H1 (cell line): ENCODE data around the gene ADARB2. TPM values are rescaled to one million over a fixed set of nuclear protein-coding genes. Genes with fewer than 3 reads are reported as not detected.
A peak's percentile ranks its signal among the peaks of the same experiment; 100 is the strongest.

Experiments used
- CTCF ChIA-PET: fragments of 300-600 bp; sonication (Branson Sonifier 250); formaldehyde crosslinking; loops from one replicate; lab custom pipeline; 2021; ENCODE audit not compliant: partially characterized antibody; lab: Charles Lee
- POLR2A ChIA-PET: fragments of 300-600 bp; sonication (Branson Sonifier 250); formaldehyde crosslinking; loops from one replicate; lab custom pipeline; 2021; ENCODE audit warnings: inconsistent platforms; ENCODE audit not compliant: partially characterized antibody; lab: Charles Lee
- DNase-seq, 2 experiments: peaks; one replicate each; pipeline versions ENCODE4 v3.0.0 to v3.0.0-alpha.2; 2010 to 2022; ENCODE audit warnings: low spot score in 2 of 2, low read depth in 1 of 2, mixed read lengths in 1 of 2
- FAIRE-seq: peaks from 2 replicates; lab custom pipeline; 2011; peaks lifted over from hg19 to GRCh38; lab: Jason Lieb, UNC
- H2AFZ ChIP-seq: 2 replicates; pipeline ENCODE4 v1.8.1; 2012; ENCODE audit warnings: low read length, inconsistent platforms
- H2AK5ac ChIP-seq: 2 replicates; pipeline ENCODE4 v1.6.1; 2013; ENCODE audit warnings: low read depth, low read length
- H2BK120ac ChIP-seq: replicated peaks from 2 replicates; pipeline ENCODE3; 2013; ENCODE audit warnings: low read depth, low read length, inconsistent platforms
- H2BK12ac ChIP-seq: 2 replicates; pipeline ENCODE4 v1.6.1; 2013; ENCODE audit warnings: low read depth, low read length
- H2BK15ac ChIP-seq: 2 replicates; pipeline ENCODE4 v1.6.1; 2013; ENCODE audit warnings: low read length
- H2BK20ac ChIP-seq: 2 replicates; pipeline ENCODE4 v1.6.1; 2013; ENCODE audit warnings: low read length
- H2BK5ac ChIP-seq: 2 replicates; pipeline ENCODE4 v1.6.1; 2013; ENCODE audit warnings: low read depth, low read length
- H3K14ac ChIP-seq: 2 replicates; pipeline ENCODE4 v1.6.1; 2013; ENCODE audit warnings: inconsistent platforms; ENCODE audit not compliant: insufficient read length
- H3K18ac ChIP-seq: 2 replicates; pipeline ENCODE4 v1.6.1; 2013; ENCODE audit warnings: low read length; ENCODE audit errors: extremely low read depth
- H3K23ac ChIP-seq: 2 replicates; pipeline ENCODE4 v1.6.1; 2013; ENCODE audit warnings: inconsistent platforms; ENCODE audit not compliant: insufficient read length
- H3K23me2 ChIP-seq: 2 replicates; pipeline ENCODE4 v1.6.1; 2013; ENCODE audit warnings: low read depth, low read length
- H3K27ac ChIP-seq: 2 replicates; pipeline ENCODE4 v1.6.1; 2011; ENCODE audit warnings: low read depth, low read length, inconsistent platforms
- H3K27me3 ChIP-seq, 4 experiments: replicated peaks in 1 of 4; 1 replicate in 1 of 4; 2 replicates in 3 of 4; pipeline versions ENCODE4 v1.6.1 to v1.8.1; 2011 to 2013; ENCODE audit warnings: low read length in 3 of 4, mild to moderate bottlenecking in 3 of 4, inconsistent platforms in 2 of 4, mixed read lengths in 2 of 4, moderate library complexity in 1 of 4; ENCODE audit not compliant: control insufficient read depth in 3 of 4, insufficient read depth in 3 of 4; ENCODE audit errors: extremely low read depth in 1 of 4
- H3K36me3 ChIP-seq, 4 experiments: 2 replicates each; pipeline versions ENCODE4 v1.6.1 to v1.8.1; 2011 to 2013; ENCODE audit warnings: mild to moderate bottlenecking in 4 of 4, low read length in 3 of 4, moderate library complexity in 2 of 4, control low read depth in 1 of 4, inconsistent platforms in 1 of 4; ENCODE audit not compliant: insufficient read depth in 4 of 4, control insufficient read depth in 2 of 4
- H3K4ac ChIP-seq: replicated peaks from 2 replicates; pipeline ENCODE3; 2013; ENCODE audit warnings: low read length, low read depth, mixed read lengths, inconsistent platforms; ENCODE audit not compliant: insufficient read length
- H3K4me1 ChIP-seq, 4 experiments: replicated peaks in 1 of 4; 1 replicate in 1 of 4; 2 replicates in 3 of 4; pipeline versions ENCODE4 v1.6.1 to v1.8.1; 2011 to 2013; ENCODE audit warnings: low read length in 3 of 4, inconsistent platforms in 2 of 4, mixed read lengths in 1 of 4; ENCODE audit not compliant: insufficient read depth in 4 of 4, control insufficient read depth in 3 of 4
- H3K4me2 ChIP-seq, 2 experiments: 2 replicates each; pipeline versions ENCODE4 v1.6.1 to v1.8.1; 2011 to 2013; ENCODE audit warnings: low read depth in 2 of 2, low read length in 2 of 2, control low read depth in 1 of 2, inconsistent platforms in 1 of 2, mild to moderate bottlenecking in 1 of 2; ENCODE audit not compliant: insufficient read depth in 1 of 2
- H3K4me3 ChIP-seq, 4 experiments: fragments of 200-600, 300-600 bp in 1 of 4; sonication (generic), shearing (Covaris generic), sonication (Bioruptor Twin) in 1 of 4; 2 replicates each; pipeline versions ENCODE4 v1.5.1 to v1.8.1; 2011 to 2016; ENCODE audit warnings: low read length in 4 of 4, low read depth in 3 of 4, control low read depth in 2 of 4, inconsistent platforms in 2 of 4, mild to moderate bottlenecking in 2 of 4, mixed read lengths in 1 of 4, moderate library complexity in 1 of 4; ENCODE audit not compliant: insufficient read depth in 2 of 4; ENCODE audit errors: extremely low read depth in 1 of 4
- H3K56ac ChIP-seq: replicated peaks from 2 replicates; pipeline ENCODE3; 2013; ENCODE audit warnings: low read depth, mild to moderate bottlenecking, mixed read lengths, low read length, inconsistent platforms; ENCODE audit not compliant: insufficient read length
- H3K79me1 ChIP-seq: 2 replicates; pipeline ENCODE4 v1.6.1; 2013; ENCODE audit warnings: low read depth, low read length, control low read depth
- H3K79me2 ChIP-seq, 2 experiments: 2 replicates each; pipeline versions ENCODE4 v1.6.1 to v1.8.1; 2012 to 2013; ENCODE audit warnings: low read length in 2 of 2, mild to moderate bottlenecking in 2 of 2, inconsistent platforms in 1 of 2; ENCODE audit not compliant: insufficient read depth in 2 of 2, control insufficient read depth in 1 of 2
- H3K9ac ChIP-seq, 4 experiments: replicated peaks in 1 of 4; 1 replicate in 1 of 4; 2 replicates in 3 of 4; pipeline versions ENCODE4 v1.6.1 to v1.8.1; 2011 to 2013; ENCODE audit warnings: low read depth in 3 of 4, low read length in 3 of 4, control low read depth in 2 of 4, mild to moderate bottlenecking in 2 of 4, moderate library complexity in 2 of 4, inconsistent platforms in 1 of 4; ENCODE audit errors: extremely low read depth in 1 of 4
- H3K9me3 ChIP-seq, 2 experiments: 2 replicates each; pipeline versions ENCODE4 v1.6.1 to v1.8.1; 2012 to 2013; ENCODE audit warnings: mild to moderate bottlenecking in 2 of 2, moderate library complexity in 2 of 2, control low read depth in 1 of 2, inconsistent platforms in 1 of 2, low read depth in 1 of 2, low read length in 1 of 2, mixed read lengths in 1 of 2; ENCODE audit not compliant: insufficient read depth in 2 of 2
- H4K20me1 ChIP-seq, 2 experiments: replicated peaks in 1 of 2; 2 replicates each; pipeline versions ENCODE3 to v1.8.1; 2011 to 2013; ENCODE audit warnings: inconsistent platforms in 2 of 2, low read length in 2 of 2, mild to moderate bottlenecking in 1 of 2; ENCODE audit not compliant: insufficient read depth in 2 of 2, control insufficient read depth in 1 of 2
- H4K5ac ChIP-seq: 2 replicates; pipeline ENCODE4 v1.6.1; 2013; ENCODE audit warnings: low read length, low read depth, mixed read lengths, inconsistent platforms; ENCODE audit not compliant: insufficient read length
- H4K8ac ChIP-seq: 2 replicates; pipeline ENCODE4 v1.8.0; 2013; ENCODE audit warnings: mild to moderate bottlenecking, moderate library complexity, low read length, inconsistent platforms; ENCODE audit not compliant: insufficient read depth; ENCODE audit errors: extremely low read depth
- H4K91ac ChIP-seq: replicated peaks from 2 replicates; pipeline ENCODE3; 2013; ENCODE audit warnings: low read length, mixed read lengths, inconsistent platforms; ENCODE audit not compliant: insufficient read length
- EZH2 ChIP-seq: fragments of 200-600 bp; sonication (generic); IDR thresholded peaks from 2 replicates; pipeline ENCODE4 v1.7.1; 2012; ENCODE audit warnings: low read depth, mild to moderate bottlenecking, moderate library complexity, low read length, inconsistent platforms; ENCODE audit not compliant: severe bottlenecking
- RAD21 ChIP-seq, 2 experiments: IDR thresholded peaks in 1 of 2; conservative IDR thresholded peaks in 1 of 2; 2 replicates each; pipeline ENCODE4 v1.6.1; 2011; ENCODE audit warnings: low read depth in 2 of 2, low read length in 2 of 2, improper control_type of control experiment in 1 of 2, inconsistent platforms in 1 of 2, mild to moderate bottlenecking in 1 of 2, moderate library complexity in 1 of 2
- RFX5 ChIP-seq: IDR thresholded peaks from 2 replicates; pipeline ENCODE4 v1.6.1; 2011; ENCODE audit warnings: low read depth, low read length, improper control_type of control experiment, borderline replicate concordance
- TBP ChIP-seq: IDR thresholded peaks from 2 replicates; pipeline ENCODE4 v1.6.1; 2011; ENCODE audit warnings: low read depth, low read length, improper control_type of control experiment
- USF2 ChIP-seq: IDR thresholded peaks from 2 replicates; pipeline ENCODE4 v1.6.1; 2011; ENCODE audit warnings: low read length, improper control_type of control experiment
- WGBS, 2 experiments: shearing (Covaris generic) in 1 of 2; methylation state at CpG; one replicate each; pipeline versions ENCODE4 v1.1.6 to v1.1.7; 2013 to 2015; ENCODE audit warnings: low lambda C conversion rate in 2 of 2, mixed read lengths in 2 of 2, inconsistent platforms in 1 of 2, low coverage in 1 of 2, missing lambda C conversion rate in 1 of 2; ENCODE audit not compliant: insufficient replicate concordance in 2 of 2, insufficient coverage in 1 of 2, insufficient read length in 1 of 2; ENCODE audit errors: extremely low coverage in 1 of 2, missing lambda C conversion rate in 1 of 2; 5-methylcytosine and 5-hydroxymethylcytosine counted together
- polyA plus RNA-seq, 7 experiments: library from polyadenylated mRNA; depleted of rRNA in 3 of 7; stranded (reverse) in 5 of 7; unstranded in 2 of 7; fragments of >200 nt in 5 of 7; fragments of 200-250 nt in 2 of 7; gene quantifications; 1 replicate in 5 of 7; 2 replicates in 1 of 7; 4 replicates in 1 of 7; pipeline versions ENCODE4 v1.2.1 to v1.2.3, GENCODE V29; 2011 to 2013; ENCODE audit warnings: missing spikeins in 2 of 7, mixed read lengths in 2 of 7
- total RNA-seq: library from RNA; stranded (reverse); fragmentation: NEBNext Ultra II Directional; extraction: Animal tissue kit (Norgen Biotek cat#: 25700); gene quantifications from 2 replicates; pipeline ENCODE4 v1.2.1, GENCODE V29; 2021

Gene ADARB2
- total and polyA plus RNA-seq, 2 of the 8 experiments (the other 6 are each of a cell fraction or from before 2014, with no cell fraction given), result 2.2 to 2.8 TPM

- 78 to 94% methylated on average over 1 to 3 of the region's 3 CpGs for WGBS, 2 experiments
- TF ChIP-seq RAD21 (IDR thresholded peaks at IDR 0.05 in 1 of 2, conservative IDR thresholded peaks at IDR 0.05 in 1 of 2; ENCODE audit: low read depth in 2 of 2, low read length in 2 of 2) (no peak), TBP (no peak), EZH2 (no peak), RFX5 (no peak), USF2 (no peak)
These were observed 128.9 kb downstream of the ADARB2 start for GRCh38 chr10:1608408-1608807.

More at GRCh38 chr10:1608408-1608807, 128.9 kb downstream of the ADARB2 start:
- Histone ChIP-seq H3K4ac (peak overlapping the region; percentile 79), H4K5ac (no peak overlapping the region), H3K27ac (no peak overlapping the region), H2AFZ (no peak overlapping the region), H2BK5ac (no peak overlapping the region), H3K23ac (no peak overlapping the region), H2BK12ac (0 out of 2 replicates have a peak overlapping the region, but pooled peaks have one; percentile 75), H3K4me2 (peak overlapping the region; percentile 56 to 85; a peak in 3 of 4 replicates), H4K8ac (no peak overlapping the region), H3K79me2 (no peaks in the 10 kb centered on the region), H3K27me3 (peaks cover 0 to 6% (median 4%) of the 10 kb centered on the region in 4 experiments; a peak in 4 of 7 replicates), H3K9ac (no peak overlapping the region), H3K14ac (no peak overlapping the region), H3K56ac (no peak overlapping the region), H3K36me3 (no peaks in the 10 kb centered on the region), H3K4me1 (peaks cover 0 to 14% (median 5%) of the 10 kb centered on the region in 4 experiments; a peak in 6 of 7 replicates), H2BK15ac (no peak overlapping the region), H3K79me1 (no peaks in the 10 kb centered on the region), H4K20me1 (no peaks in the 10 kb centered on the region), H3K4me3 (peak overlapping the region in 2 of 4 experiments; percentile 28 to 55; a peak in 3 of 8 replicates), H2AK5ac (no peak overlapping the region), H3K18ac (no peak overlapping the region), H3K9me3 (no peaks in the 10 kb centered on the region), H2BK120ac (no peak overlapping the region), H2BK20ac (no peak overlapping the region; the same call in 1 of the 2 replicates), H3K23me2 (no peaks in the 10 kb centered on the region; the same call in 1 of the 2 replicates), H4K91ac (no peak overlapping the region)
- CTCF ChIA-PET, result interaction anchor here (1.4 to 1.5 kb wide), 2 partner anchors 13 to 48 kb away, joined by 3 to 4 read pairs; no protein-coding TSS in a partner anchor
- POLR2A ChIA-PET, result no interaction called here
- FAIRE-seq, result no peak
- no peak for DNase-seq
